SK-N-SH (cell line): ENCODE results near the gene KLF12. TPM values are rescaled to one million over a fixed set of nuclear protein-coding genes. Genes with fewer than 3 reads are reported as not detected.

Source experiments
- CTCF ChIA-PET: fragments of 300-600, 350-600 bp; formaldehyde crosslinking; extraction: SDS; loops from one replicate; lab custom pipeline; 2021; lab: Yijun Ruan, JAX
- POLR2A ChIA-PET: fragments of 350-600 bp; sonication (Branson Sonifier 250); formaldehyde crosslinking; extraction: SDS; loops from one replicate; lab custom pipeline; 2020; ENCODE audit warnings: antibody characterized with exemption, inconsistent platforms; lab: Yijun Ruan, JAX
- DNase-seq: peaks from one replicate; pipeline ENCODE4 v3.0.0; 2012
- H2AFZ ChIP-seq: fragments of 200-600 bp; sonication (generic); 2 replicates; pipeline ENCODE4 v1.8.1; 2016; ENCODE audit warnings: antibody characterized with exemption, mild to moderate bottlenecking, low read depth
- H3F3A ChIP-seq: fragments of 200-600 bp; sonication (generic); replicated peaks from 2 replicates; pipeline ENCODE3; 2016; ENCODE audit warnings: antibody characterized with exemption, mild to moderate bottlenecking; ENCODE audit not compliant: insufficient read depth
- H3K27ac ChIP-seq, 2 experiments: fragments of 200-500 bp in 1 of 2; fragments of 200-600 bp in 1 of 2; sonication (Bioruptor generic) in 1 of 2; sonication (generic), shearing (Covaris generic) in 1 of 2; 2 replicates each; pipeline versions ENCODE4 v1.5.1 to v1.6.1; 2014 to 2016; ENCODE audit warnings: low read depth in 2 of 2, inconsistent platforms in 1 of 2, low read length in 1 of 2, mild to moderate bottlenecking in 1 of 2, mixed read lengths in 1 of 2
- H3K27me3 ChIP-seq: fragments of 200-600 bp; sonication (generic), shearing (Covaris generic); 2 replicates; pipeline ENCODE4 v1.6.1; 2016; ENCODE audit warnings: mixed run types; ENCODE audit not compliant: insufficient read depth
- H3K36me3 ChIP-seq, 2 experiments: fragments of 200-500 bp in 1 of 2; fragments of 200-600 bp in 1 of 2; sonication (Bioruptor generic) in 1 of 2; sonication (generic) in 1 of 2; replicated peaks in 1 of 2; 2 replicates each; pipeline versions ENCODE3 to v1.5.1; 2014 to 2016; ENCODE audit warnings: low read length in 1 of 2, mild to moderate bottlenecking in 1 of 2; ENCODE audit not compliant: insufficient read depth in 2 of 2, control insufficient read depth in 1 of 2
- H3K4me1 ChIP-seq, 2 experiments: fragments of 200-500 bp in 1 of 2; fragments of 200-600 bp in 1 of 2; sonication (Bioruptor generic) in 1 of 2; sonication (generic), shearing (Covaris generic) in 1 of 2; 2 replicates each; pipeline versions ENCODE4 v1.5.1 to v1.6.1; 2014 to 2016; ENCODE audit warnings: low read depth in 1 of 2, low read length in 1 of 2, mixed run types in 1 of 2; ENCODE audit not compliant: insufficient read depth in 2 of 2, control insufficient read depth in 1 of 2
- H3K4me2 ChIP-seq: fragments of 200-600 bp; sonication (generic), shearing (Covaris generic); 2 replicates; pipeline ENCODE4 v1.6.1; 2017; ENCODE audit warnings: mixed run types
- H3K4me3 ChIP-seq, 2 experiments: fragments of 200-500 bp in 1 of 2; fragments of 200-600 bp in 1 of 2; sonication (Bioruptor generic) in 1 of 2; sonication (generic), shearing (Covaris generic) in 1 of 2; 2 replicates each; pipeline versions ENCODE4 v1.5.1 to v1.8.1; 2014 to 2016; ENCODE audit warnings: low read depth in 2 of 2, inconsistent platforms in 1 of 2, low read length in 1 of 2, mild to moderate bottlenecking in 1 of 2, mixed read lengths in 1 of 2, moderate library complexity in 1 of 2
- H3K79me2 ChIP-seq: fragments of 200-600 bp; sonication (generic); 2 replicates; pipeline ENCODE4 v1.8.1; 2017; ENCODE audit warnings: mild to moderate bottlenecking; ENCODE audit not compliant: insufficient read depth
- H3K9ac ChIP-seq: fragments of 200-600 bp; sonication (generic); 2 replicates; pipeline ENCODE4 v1.6.1; 2017; ENCODE audit warnings: mixed run types
- H3K9me2 ChIP-seq: fragments of 200-600 bp; sonication (generic); 2 replicates; pipeline ENCODE4 v1.6.1; 2017; ENCODE audit warnings: mixed run types
- H3K9me3 ChIP-seq: fragments of 200-600 bp; sonication (generic); 2 replicates; pipeline ENCODE4 v1.6.1; 2017; ENCODE audit warnings: mixed run types, mild to moderate bottlenecking, moderate library complexity
- H4K20me1 ChIP-seq: fragments of 200-600 bp; sonication (generic); 2 replicates; pipeline ENCODE4 v1.6.1; 2017; ENCODE audit warnings: mild to moderate bottlenecking, mixed run types; ENCODE audit not compliant: insufficient read depth
- ELF1 ChIP-seq: IDR thresholded peaks from 2 replicates; pipeline ENCODE4 v1.4.0; 2012
- MXI1 ChIP-seq: IDR thresholded peaks from 2 replicates; pipeline ENCODE4 v1.6.1; 2012; ENCODE audit warnings: mild to moderate bottlenecking, low read depth, low read length, improper control_type of control experiment
- NRF1 ChIP-seq: IDR thresholded peaks from 2 replicates; pipeline ENCODE4 v1.6.1; 2012; ENCODE audit warnings: low read depth, mild to moderate bottlenecking, low read length
- POLR2AphosphoS5 ChIP-seq: IDR thresholded peaks from 2 replicates; pipeline ENCODE4 v1.6.1; 2012; ENCODE audit warnings: low read depth, low read length
- RAD21 ChIP-seq: IDR thresholded peaks from 2 replicates; pipeline ENCODE4 v1.6.1; 2012; ENCODE audit warnings: mild to moderate bottlenecking, low read length
- RCOR1 ChIP-seq: fragments of 150-350 bp; IDR thresholded peaks from 2 replicates; pipeline ENCODE4 v1.6.1; 2017; ENCODE audit warnings: antibody characterized with exemption, low read length
- RFX5 ChIP-seq: IDR thresholded peaks from 2 replicates; pipeline ENCODE4 v1.6.1; 2012; ENCODE audit warnings: mild to moderate bottlenecking, improper control_type of control experiment, low read length
- RXRA ChIP-seq: IDR thresholded peaks from 2 replicates; pipeline ENCODE4 v1.4.0; 2012; ENCODE audit warnings: low read depth, mild to moderate bottlenecking, borderline replicate concordance
- TAF1 ChIP-seq: IDR thresholded peaks from 2 replicates; pipeline ENCODE4 v1.6.1; 2012; ENCODE audit warnings: low read depth, mild to moderate bottlenecking, low read length, moderate library complexity, borderline replicate concordance
- WGBS: methylation state at CpG from one replicate; pipeline ENCODE4 v1.1.6; 2017; ENCODE audit warnings: low lambda C conversion rate; 5-methylcytosine and 5-hydroxymethylcytosine counted together
- polyA plus RNA-seq, 3 experiments: library from polyadenylated mRNA; depleted of rRNA; stranded (reverse); fragments of >200 nt; gene quantifications; 2 replicates each; pipeline ENCODE4 v1.2.3, GENCODE V29; 2012
- TF ChIP-seq, protein P1 (sequence below): IDR thresholded peaks from 2 replicates; pipeline ENCODE4 v1.4.0; 2012; ENCODE audit warnings: low read depth, borderline replicate concordance
- TF ChIP-seq, protein P2 (sequence below): IDR thresholded peaks from 2 replicates; pipeline ENCODE4 v1.4.0; 2012; ENCODE audit warnings: low read depth, borderline replicate concordance
- TF ChIP-seq, protein P3 (sequence below): IDR thresholded peaks from 2 replicates; pipeline ENCODE4 v1.4.0; 2012; ENCODE audit warnings: low read depth
- TF ChIP-seq, protein P4 (sequence below): fragments of 200-600 bp; sonication (generic); IDR thresholded peaks from 2 replicates; pipeline ENCODE4 v1.6.1; 2017; ENCODE audit warnings: antibody characterized with exemption, mild to moderate bottlenecking, moderate library complexity
- TF ChIP-seq, protein P5 (sequence below): fragments of 150-350 bp; IDR thresholded peaks from 2 replicates; pipeline ENCODE4 v1.6.1; 2017; ENCODE audit warnings: antibody characterized with exemption, low read length, low read depth, borderline replicate concordance

Gene KLF12
- polyA plus RNA-seq, 1 of the 3 experiments (the other 2 are of a cell fraction) = 2.4 TPM

DNA sequence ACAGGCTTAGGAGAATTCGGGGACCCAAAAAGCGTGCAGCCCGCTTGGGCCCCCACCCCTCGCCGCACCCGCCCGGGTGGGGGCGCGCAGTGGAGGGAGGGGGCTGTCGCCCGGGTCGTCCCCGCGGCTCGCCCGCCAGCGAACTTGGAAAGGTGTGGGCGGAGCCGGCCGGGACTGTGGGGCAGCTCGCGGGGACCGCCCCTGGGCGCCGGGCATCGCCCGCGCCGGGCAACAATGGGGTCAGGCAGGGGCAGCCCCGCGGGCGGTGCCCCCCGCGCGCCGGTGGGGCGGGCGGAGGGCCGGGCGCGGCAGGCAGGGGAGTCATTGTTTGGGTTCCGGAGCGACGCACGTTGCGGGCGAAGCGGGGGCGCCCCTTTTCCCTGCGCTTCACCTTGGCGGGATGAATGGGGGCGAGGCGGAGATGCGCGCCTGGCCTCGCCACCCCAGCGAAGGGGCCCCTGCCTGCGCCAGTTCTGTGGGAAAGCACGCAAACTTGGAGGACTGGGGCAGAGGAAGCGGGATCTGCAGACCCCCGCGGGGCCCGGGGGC is 647 bp upstream of the KLF12 start:
- peak overlapping the region; percentile 92; the same call in 1 of the 2 replicates for H3K4me2 ChIP-seq
- peak overlapping the region; percentile 92 to 98 for H3K27ac ChIP-seq
- peaks cover 39% of the 10 kb centered on the region for H3K79me2 ChIP-seq
- ChIA-PET POLR2A (interaction anchor here (0.6 to 3.1 kb wide), 6 partner anchors 152 to 369 kb away, joined by 3 to 19 read pairs (median 6); no protein-coding TSS in a partner anchor), CTCF (interaction anchor here (1.2 to 4.6 kb wide), 3 partner anchors 153 to 367 kb away, joined by 4 to 23 read pairs (median 4); no protein-coding TSS in a partner anchor)
- TF ChIP-seq RXRA = 0 out of 2 replicates have a peak, but pooled peaks have one; percentile 21
- TF ChIP-seq, protein P1, sequence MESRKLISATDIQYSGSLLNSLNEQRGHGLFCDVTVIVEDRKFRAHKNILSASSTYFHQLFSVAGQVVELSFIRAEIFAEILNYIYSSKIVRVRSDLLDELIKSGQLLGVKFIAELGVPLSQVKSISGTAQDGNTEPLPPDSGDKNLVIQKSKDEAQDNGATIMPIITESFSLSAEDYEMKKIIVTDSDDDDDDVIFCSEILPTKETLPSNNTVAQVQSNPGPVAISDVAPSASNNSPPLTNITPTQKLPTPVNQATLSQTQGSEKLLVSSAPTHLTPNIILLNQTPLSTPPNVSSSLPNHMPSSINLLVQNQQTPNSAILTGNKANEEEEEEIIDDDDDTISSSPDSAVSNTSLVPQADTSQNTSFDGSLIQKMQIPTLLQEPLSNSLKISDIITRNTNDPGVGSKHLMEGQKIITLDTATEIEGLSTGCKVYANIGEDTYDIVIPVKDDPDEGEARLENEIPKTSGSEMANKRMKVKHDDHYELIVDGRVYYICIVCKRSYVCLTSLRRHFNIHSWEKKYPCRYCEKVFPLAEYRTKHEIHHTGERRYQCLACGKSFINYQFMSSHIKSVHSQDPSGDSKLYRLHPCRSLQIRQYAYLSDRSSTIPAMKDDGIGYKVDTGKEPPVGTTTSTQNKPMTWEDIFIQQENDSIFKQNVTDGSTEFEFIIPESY = no peak
- H3K4me1 ChIP-seq = peaks cover 8 to 14% of the 10 kb centered on the region in 2 experiments; a peak in 3 of 4 replicates
- H2AFZ ChIP-seq = peak overlapping the region; percentile 83; the same call in 1 of the 2 replicates
- no peaks in the 10 kb centered on the region for H4K20me1 ChIP-seq
- no peaks in the 10 kb centered on the region for H3K9me3 ChIP-seq
- no peaks in the 10 kb centered on the region for H3K27me3 ChIP-seq
- H3K36me3 ChIP-seq = no peaks in the 10 kb centered on the region
- H3K4me3 ChIP-seq = peak overlapping the region; percentile 84 to 88
- DNase-seq = peak; percentile 84
- WGBS = no CpG with 5 or more reads among the region's 63 CpGs
- no peaks in the 10 kb centered on the region; the same call in 1 of the 2 replicates for H3K9me2 ChIP-seq
- peak overlapping the region; percentile 98 for H3K9ac ChIP-seq
- H3F3A ChIP-seq = peaks cover 17% of the 10 kb centered on the region

DNA sequence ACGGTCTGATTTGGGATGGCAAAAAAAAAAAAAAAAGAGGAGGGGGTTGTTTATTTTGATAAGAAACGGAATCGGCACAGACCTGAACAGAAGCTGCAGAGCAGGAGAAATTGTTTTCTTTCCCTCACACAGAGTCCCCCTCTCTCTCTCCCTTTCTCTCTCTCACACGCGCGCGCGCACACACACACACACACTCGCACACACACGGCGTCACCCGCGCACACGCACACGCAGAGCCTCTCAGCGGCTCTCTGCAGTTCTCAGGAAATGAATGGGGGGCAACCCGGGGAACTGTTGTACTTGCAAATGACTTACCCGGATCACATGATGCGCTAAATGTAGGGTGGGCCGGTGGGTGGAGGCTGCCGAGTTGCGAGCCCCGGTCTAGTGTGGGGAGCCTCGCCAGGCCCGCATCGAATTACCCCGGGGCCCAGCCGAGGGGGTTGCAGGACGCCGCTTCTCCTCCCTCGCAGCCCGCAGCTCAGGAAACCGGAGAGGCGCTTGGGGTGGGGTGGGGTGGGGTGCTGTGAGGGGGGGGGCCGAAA is 475 bp downstream of the KLF12 start:
- Histone ChIP-seq H3K9ac (peak overlapping the region; percentile 98), H4K20me1 (no peaks in the 10 kb centered on the region), H3K27ac (peak overlapping the region; percentile 92 to 98), H3K4me2 (peak overlapping the region; percentile 92), H3K36me3 (no peaks in the 10 kb centered on the region), H3F3A (peaks cover 17% of the 10 kb centered on the region), H3K79me2 (peaks cover 51% of the 10 kb centered on the region), H3K27me3 (no peaks in the 10 kb centered on the region), H2AFZ (peak overlapping the region; percentile 68; the same call in 1 of the 2 replicates), H3K9me3 (no peaks in the 10 kb centered on the region), H3K4me3 (peak overlapping the region; percentile 79 to 88), H3K4me1 (peaks cover 15 to 17% of the 10 kb centered on the region in 2 experiments; a peak in 3 of 4 replicates), H3K9me2 (no peaks in the 10 kb centered on the region)
- peak; percentile 85 for DNase-seq
- ChIA-PET POLR2A (interaction anchor here (0.6 to 3.1 kb wide), 3 partner anchors 235 to 368 kb away, joined by 3 to 12 read pairs (median 4); no protein-coding TSS in a partner anchor), CTCF (interaction anchor here (0.9 to 4.6 kb wide), 3 partner anchors 154 to 1086 kb away, joined by 3 to 23 read pairs (median 4); no protein-coding TSS in a partner anchor)
- TF ChIP-seq MXI1 (peak; percentile 74), RFX5 (no peak), RAD21 (peak; percentile 23; the same call in 1 of the 2 replicates), TAF1 (peak; percentile 79), RXRA (no peak), ELF1 (no peak), POLR2AphosphoS5 (peak; percentile 58; the same call in 1 of the 2 replicates), RCOR1 (0 out of 2 replicates have a peak, but pooled peaks have one; percentile 6), NRF1 (peak; percentile 52)
- TF ChIP-seq, protein P2, sequence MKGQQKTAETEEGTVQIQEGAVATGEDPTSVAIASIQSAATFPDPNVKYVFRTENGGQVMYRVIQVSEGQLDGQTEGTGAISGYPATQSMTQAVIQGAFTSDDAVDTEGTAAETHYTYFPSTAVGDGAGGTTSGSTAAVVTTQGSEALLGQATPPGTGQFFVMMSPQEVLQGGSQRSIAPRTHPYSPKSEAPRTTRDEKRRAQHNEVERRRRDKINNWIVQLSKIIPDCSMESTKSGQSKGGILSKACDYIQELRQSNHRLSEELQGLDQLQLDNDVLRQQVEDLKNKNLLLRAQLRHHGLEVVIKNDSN = peak; percentile 88
- TF ChIP-seq, protein P3, sequence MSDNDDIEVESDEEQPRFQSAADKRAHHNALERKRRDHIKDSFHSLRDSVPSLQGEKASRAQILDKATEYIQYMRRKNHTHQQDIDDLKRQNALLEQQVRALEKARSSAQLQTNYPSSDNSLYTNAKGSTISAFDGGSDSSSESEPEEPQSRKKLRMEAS = peak; percentile 16; the same call in 1 of the 2 replicates
- TF ChIP-seq, protein P4, sequence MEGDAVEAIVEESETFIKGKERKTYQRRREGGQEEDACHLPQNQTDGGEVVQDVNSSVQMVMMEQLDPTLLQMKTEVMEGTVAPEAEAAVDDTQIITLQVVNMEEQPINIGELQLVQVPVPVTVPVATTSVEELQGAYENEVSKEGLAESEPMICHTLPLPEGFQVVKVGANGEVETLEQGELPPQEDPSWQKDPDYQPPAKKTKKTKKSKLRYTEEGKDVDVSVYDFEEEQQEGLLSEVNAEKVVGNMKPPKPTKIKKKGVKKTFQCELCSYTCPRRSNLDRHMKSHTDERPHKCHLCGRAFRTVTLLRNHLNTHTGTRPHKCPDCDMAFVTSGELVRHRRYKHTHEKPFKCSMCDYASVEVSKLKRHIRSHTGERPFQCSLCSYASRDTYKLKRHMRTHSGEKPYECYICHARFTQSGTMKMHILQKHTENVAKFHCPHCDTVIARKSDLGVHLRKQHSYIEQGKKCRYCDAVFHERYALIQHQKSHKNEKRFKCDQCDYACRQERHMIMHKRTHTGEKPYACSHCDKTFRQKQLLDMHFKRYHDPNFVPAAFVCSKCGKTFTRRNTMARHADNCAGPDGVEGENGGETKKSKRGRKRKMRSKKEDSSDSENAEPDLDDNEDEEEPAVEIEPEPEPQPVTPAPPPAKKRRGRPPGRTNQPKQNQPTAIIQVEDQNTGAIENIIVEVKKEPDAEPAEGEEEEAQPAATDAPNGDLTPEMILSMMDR = no peak
- TF ChIP-seq, protein P5, sequence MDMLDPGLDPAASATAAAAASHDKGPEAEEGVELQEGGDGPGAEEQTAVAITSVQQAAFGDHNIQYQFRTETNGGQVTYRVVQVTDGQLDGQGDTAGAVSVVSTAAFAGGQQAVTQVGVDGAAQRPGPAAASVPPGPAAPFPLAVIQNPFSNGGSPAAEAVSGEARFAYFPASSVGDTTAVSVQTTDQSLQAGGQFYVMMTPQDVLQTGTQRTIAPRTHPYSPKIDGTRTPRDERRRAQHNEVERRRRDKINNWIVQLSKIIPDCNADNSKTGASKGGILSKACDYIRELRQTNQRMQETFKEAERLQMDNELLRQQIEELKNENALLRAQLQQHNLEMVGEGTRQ = peak; percentile 61; the same call in 1 of the 2 replicates
- under 1% methylated on average over 26 of the region's 35 CpGs for WGBS
